Measurements from ENCODE around the gene AUTS2.

- TF ChIP-seq CTCF (IDR thresholded peaks at IDR 0.05; ENCODE audit: insufficient read depth, low read length) (no peak), GABPA (IDR thresholded peaks at IDR 0.05; ENCODE audit: low read depth) (no peak)
These were observed 859.2 kb downstream of the AUTS2 start for GRCh38 chr7:70457482-70457881.

Data from HL-60 (cell line).